C4-2B (cell line): ENCODE results near the gene SHB.

ENCODE experiments used
- ZFX ChIP-seq: fragments of 450-650 bp; IDR thresholded peaks from 2 replicates; pipeline ENCODE4 v1.6.1; 2017
- TF ChIP-seq, protein P1 (sequence below): fragments of 450-650 bp; conservative IDR thresholded peaks from 2 replicates; pipeline ENCODE4 v1.5.1; 2017; ENCODE audit warnings: mild to moderate bottlenecking

DNA sequence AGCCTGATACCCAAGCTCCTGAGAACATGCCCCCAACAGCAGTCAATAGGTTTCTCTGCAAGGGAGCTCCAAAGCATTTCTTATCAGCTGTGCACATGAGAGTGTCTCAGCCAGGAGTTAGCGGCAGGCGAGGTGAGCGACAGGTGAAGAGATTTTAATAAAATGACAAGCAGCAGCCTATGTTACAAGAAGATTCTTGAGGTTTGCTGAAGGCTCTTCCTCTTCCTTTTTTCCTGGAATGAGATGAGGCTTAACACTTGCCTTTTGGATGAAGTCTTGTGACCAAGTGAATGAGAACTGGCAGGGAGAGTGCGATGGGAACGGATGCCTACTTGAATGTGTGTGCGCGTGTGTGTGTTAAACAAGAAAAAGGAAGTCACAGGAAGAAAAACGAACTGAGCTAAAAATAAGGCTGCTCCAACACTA is 76.1 kb downstream of the SHB start:
- TF ChIP-seq, protein P1, sequence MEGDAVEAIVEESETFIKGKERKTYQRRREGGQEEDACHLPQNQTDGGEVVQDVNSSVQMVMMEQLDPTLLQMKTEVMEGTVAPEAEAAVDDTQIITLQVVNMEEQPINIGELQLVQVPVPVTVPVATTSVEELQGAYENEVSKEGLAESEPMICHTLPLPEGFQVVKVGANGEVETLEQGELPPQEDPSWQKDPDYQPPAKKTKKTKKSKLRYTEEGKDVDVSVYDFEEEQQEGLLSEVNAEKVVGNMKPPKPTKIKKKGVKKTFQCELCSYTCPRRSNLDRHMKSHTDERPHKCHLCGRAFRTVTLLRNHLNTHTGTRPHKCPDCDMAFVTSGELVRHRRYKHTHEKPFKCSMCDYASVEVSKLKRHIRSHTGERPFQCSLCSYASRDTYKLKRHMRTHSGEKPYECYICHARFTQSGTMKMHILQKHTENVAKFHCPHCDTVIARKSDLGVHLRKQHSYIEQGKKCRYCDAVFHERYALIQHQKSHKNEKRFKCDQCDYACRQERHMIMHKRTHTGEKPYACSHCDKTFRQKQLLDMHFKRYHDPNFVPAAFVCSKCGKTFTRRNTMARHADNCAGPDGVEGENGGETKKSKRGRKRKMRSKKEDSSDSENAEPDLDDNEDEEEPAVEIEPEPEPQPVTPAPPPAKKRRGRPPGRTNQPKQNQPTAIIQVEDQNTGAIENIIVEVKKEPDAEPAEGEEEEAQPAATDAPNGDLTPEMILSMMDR = no peak
- TF ChIP-seq ZFX = no peak
